ENCODE results near the gene RUNX3.

DNA sequence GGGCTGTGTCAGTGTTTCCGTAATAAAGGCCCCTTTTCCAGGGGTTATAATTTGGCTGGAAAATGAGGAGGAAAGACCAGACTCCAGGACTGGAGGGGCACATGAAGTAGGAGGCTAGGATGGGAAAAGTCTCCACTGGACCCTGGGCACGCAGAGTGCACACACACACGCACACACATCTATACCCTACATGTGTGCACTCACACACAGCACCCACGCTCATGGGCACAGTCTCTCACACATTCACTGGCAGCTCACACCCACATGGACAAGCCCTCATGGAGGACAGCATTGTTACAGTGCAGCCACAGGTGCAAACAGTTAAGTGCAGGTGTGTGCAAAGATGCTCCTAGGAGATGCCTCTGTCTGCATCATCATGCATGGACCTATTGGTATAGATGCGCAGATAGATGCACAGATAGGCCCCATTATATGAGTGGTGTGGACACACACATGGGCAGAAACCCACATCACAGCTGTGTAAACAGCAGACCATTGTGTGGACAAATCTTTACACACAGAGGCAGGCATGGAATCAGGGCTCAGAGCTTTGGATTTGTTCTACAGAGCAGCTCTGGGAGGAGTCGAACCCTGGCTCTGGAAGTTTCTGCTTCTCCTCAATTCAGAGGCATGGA lies 9.1 kb upstream of the RUNX3 start:
- TF ChIP-seq, protein P1, sequence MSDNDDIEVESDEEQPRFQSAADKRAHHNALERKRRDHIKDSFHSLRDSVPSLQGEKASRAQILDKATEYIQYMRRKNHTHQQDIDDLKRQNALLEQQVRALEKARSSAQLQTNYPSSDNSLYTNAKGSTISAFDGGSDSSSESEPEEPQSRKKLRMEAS (IDR thresholded peaks at IDR 0.05): no peak
- TF ChIP-seq, protein P2, sequence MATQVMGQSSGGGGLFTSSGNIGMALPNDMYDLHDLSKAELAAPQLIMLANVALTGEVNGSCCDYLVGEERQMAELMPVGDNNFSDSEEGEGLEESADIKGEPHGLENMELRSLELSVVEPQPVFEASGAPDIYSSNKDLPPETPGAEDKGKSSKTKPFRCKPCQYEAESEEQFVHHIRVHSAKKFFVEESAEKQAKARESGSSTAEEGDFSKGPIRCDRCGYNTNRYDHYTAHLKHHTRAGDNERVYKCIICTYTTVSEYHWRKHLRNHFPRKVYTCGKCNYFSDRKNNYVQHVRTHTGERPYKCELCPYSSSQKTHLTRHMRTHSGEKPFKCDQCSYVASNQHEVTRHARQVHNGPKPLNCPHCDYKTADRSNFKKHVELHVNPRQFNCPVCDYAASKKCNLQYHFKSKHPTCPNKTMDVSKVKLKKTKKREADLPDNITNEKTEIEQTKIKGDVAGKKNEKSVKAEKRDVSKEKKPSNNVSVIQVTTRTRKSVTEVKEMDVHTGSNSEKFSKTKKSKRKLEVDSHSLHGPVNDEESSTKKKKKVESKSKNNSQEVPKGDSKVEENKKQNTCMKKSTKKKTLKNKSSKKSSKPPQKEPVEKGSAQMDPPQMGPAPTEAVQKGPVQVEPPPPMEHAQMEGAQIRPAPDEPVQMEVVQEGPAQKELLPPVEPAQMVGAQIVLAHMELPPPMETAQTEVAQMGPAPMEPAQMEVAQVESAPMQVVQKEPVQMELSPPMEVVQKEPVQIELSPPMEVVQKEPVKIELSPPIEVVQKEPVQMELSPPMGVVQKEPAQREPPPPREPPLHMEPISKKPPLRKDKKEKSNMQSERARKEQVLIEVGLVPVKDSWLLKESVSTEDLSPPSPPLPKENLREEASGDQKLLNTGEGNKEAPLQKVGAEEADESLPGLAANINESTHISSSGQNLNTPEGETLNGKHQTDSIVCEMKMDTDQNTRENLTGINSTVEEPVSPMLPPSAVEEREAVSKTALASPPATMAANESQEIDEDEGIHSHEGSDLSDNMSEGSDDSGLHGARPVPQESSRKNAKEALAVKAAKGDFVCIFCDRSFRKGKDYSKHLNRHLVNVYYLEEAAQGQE (IDR thresholded peaks at IDR 0.05; ENCODE audit: low read depth): no peak
